Cardiac muscle cell (in vitro differentiated cells and primary cell): ENCODE data around the gene TRPC4AP. TPM values are rescaled to one million over a fixed set of nuclear protein-coding genes. Genes with fewer than 3 reads are reported as not detected.

Experiments used
- DNase-seq, 2 donors: peaks; one replicate each; pipeline versions ENCODE4 v3.0.0 to v3.0.0-alpha.2; 2010 to 2017; ENCODE audit warnings: low read depth in 1 of 2, low spot score in 1 of 2
- H3K27ac ChIP-seq: fragments of 200-600 bp; sonication (generic); 2 replicates; pipeline ENCODE4 v1.5.1; 2016
- H3K27me3 ChIP-seq: fragments of 200-600 bp; sonication (generic); 2 replicates; pipeline ENCODE4 v1.6.0; 2016; ENCODE audit warnings: control low read depth
- H3K36me3 ChIP-seq: fragments of 200-600 bp; sonication (generic); 2 replicates; pipeline ENCODE4 v1.5.1; 2016; ENCODE audit warnings: control low read depth
- H3K4me1 ChIP-seq: fragments of 200-600 bp; sonication (generic); 2 replicates; pipeline ENCODE4 v1.8.1; 2017; ENCODE audit warnings: low read depth, mild to moderate bottlenecking, mixed run types
- H3K4me3 ChIP-seq: fragments of 200-600 bp; sonication (generic); 2 replicates; pipeline ENCODE4 v1.5.1; 2016; ENCODE audit warnings: mild to moderate bottlenecking
- H3K9me3 ChIP-seq: fragments of 200-600 bp; sonication (generic); 2 replicates; pipeline ENCODE4 v1.5.1; 2017; ENCODE audit warnings: low read depth, mild to moderate bottlenecking, control low read depth
- polyA plus RNA-seq: library from polyadenylated mRNA; unstranded; fragments of >200 nt; fragmentation: Nextera tagmentation; extraction: Ambion mirVana; gene quantifications from 2 replicates; pipeline ENCODE4 v1.2.1, GENCODE V29; 2016
- total RNA-seq: library from RNA; depleted of rRNA; stranded (reverse); fragments of >200 nt; gene quantifications from 2 replicates; pipeline ENCODE4 v1.2.3, GENCODE V29; 2016
- TF ChIP-seq, protein P1 (sequence below): IDR thresholded peaks from 2 replicates; pipeline ENCODE4 v1.5.1; 2012; ENCODE audit warnings: low read depth, mild to moderate bottlenecking, low read length

Gene TRPC4AP
- total and polyA plus RNA-seq, 2 experiments from 2014 or later: 120 to 123 TPM

DNA sequence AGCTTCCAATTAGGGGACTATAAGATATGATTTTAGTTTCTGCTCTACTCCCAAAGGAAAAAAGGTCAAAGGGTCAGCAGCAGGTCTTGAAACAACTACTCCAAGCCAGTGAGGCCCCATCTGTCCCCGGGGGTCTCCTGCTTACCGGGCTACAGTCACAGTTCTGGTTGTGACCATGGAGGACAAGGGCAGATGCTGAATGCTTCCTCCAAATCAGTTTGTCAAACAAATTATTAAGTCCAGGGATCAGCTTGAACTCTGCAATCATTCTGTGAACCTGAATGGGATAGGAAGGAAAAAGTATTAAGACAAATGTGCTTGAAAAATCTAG, 76.8 kb downstream of the TRPC4AP start:
- H3K4me1 ChIP-seq: peaks cover 37% of the 10 kb centered on the region
- peaks cover 12% of the 10 kb centered on the region for H3K36me3 ChIP-seq
- DNase-seq: no peak
- no peak overlapping the region for H3K4me3 ChIP-seq
- TF ChIP-seq, protein P1, sequence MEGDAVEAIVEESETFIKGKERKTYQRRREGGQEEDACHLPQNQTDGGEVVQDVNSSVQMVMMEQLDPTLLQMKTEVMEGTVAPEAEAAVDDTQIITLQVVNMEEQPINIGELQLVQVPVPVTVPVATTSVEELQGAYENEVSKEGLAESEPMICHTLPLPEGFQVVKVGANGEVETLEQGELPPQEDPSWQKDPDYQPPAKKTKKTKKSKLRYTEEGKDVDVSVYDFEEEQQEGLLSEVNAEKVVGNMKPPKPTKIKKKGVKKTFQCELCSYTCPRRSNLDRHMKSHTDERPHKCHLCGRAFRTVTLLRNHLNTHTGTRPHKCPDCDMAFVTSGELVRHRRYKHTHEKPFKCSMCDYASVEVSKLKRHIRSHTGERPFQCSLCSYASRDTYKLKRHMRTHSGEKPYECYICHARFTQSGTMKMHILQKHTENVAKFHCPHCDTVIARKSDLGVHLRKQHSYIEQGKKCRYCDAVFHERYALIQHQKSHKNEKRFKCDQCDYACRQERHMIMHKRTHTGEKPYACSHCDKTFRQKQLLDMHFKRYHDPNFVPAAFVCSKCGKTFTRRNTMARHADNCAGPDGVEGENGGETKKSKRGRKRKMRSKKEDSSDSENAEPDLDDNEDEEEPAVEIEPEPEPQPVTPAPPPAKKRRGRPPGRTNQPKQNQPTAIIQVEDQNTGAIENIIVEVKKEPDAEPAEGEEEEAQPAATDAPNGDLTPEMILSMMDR: no peak
- no peaks in the 10 kb centered on the region for H3K9me3 ChIP-seq
- H3K27me3 ChIP-seq: no peaks in the 10 kb centered on the region
- H3K27ac ChIP-seq: peak overlapping the region; percentile 70

DNA sequence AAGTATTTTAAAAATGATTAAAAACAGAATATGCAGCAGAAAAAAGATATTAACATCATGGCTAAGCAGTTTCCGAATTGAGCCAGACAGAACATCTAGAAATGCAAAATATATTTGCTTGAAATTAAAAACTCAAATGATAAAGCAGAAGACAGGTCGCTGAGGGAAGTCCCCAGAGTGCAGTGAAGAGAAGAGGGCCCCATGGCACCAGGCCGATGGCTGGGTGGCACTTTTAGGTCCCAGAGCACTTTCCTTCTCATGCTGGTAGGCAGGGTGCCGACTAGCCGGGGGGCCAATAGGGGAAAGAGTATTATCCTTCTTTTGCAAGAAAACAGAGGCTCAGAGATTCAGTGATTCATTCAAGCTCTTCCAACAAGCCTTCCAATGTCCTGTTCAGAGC, 78.1 kb downstream of the TRPC4AP start:
- peak overlapping the region; percentile 49 for H3K27ac ChIP-seq
- H3K36me3 ChIP-seq: peaks cover 10% of the 10 kb centered on the region
- DNase-seq: no peak
- H3K9me3 ChIP-seq: no peaks in the 10 kb centered on the region
- H3K27me3 ChIP-seq: no peaks in the 10 kb centered on the region
- peaks cover 50% of the 10 kb centered on the region for H3K4me1 ChIP-seq
- TF ChIP-seq, protein P1: no peak
- H3K4me3 ChIP-seq: no peak overlapping the region

DNA sequence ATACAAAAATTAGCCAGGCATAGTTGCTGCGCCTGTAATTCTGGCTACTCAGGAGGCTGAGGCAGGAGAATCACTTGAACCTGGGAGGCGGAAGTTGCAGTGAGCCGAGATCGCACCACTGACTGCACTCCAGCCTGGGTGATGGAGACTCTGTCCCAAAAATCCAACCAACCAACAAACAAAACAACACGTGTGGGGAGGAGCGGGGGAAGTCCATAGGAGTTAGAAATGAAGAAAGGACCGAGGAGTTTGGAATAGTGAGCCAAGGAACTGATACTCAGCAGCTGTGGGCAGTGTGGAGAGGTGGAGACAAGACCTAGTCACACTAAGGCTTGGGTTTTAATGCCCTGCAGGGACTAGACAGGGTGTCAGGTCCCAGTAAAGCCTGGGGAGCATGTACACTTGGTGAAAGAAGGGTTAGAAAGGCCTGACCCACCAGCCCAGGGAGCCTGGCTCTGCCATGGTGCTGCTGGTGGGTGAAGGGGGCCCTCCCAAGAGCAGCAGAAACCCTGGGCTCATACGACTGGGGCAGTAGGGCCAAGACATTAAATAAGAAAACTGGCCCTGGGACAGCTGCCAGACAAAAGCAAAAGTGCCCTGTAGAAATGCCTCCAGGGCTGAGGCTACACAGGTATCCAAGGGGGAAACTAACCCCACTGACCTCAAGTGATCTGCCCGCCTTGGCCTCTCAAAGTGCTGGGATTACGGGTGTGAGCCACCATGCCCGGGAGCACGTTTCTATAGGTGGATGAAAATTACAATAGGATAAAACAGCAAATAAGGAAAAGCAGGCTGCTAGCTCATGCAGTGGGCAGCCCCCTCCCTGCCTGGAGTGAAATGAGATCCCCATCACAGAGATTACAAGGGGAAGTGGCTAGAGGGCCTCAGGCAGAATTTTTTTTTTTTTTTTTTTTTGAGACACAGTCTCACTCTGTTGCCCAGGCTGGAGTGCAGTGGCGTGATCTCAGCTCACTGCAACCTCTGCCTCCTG, 78.9 kb downstream of the TRPC4AP start:
- H3K27ac ChIP-seq: peak overlapping the region; percentile 89
- TF ChIP-seq, protein P1: no peak
- H3K27me3 ChIP-seq: no peaks in the 10 kb centered on the region
- H3K4me1 ChIP-seq: peaks cover 54% of the 10 kb centered on the region
- no peak for DNase-seq
- H3K4me3 ChIP-seq: no peak overlapping the region
- no peaks in the 10 kb centered on the region for H3K9me3 ChIP-seq
- peaks cover 10% of the 10 kb centered on the region for H3K36me3 ChIP-seq

DNA sequence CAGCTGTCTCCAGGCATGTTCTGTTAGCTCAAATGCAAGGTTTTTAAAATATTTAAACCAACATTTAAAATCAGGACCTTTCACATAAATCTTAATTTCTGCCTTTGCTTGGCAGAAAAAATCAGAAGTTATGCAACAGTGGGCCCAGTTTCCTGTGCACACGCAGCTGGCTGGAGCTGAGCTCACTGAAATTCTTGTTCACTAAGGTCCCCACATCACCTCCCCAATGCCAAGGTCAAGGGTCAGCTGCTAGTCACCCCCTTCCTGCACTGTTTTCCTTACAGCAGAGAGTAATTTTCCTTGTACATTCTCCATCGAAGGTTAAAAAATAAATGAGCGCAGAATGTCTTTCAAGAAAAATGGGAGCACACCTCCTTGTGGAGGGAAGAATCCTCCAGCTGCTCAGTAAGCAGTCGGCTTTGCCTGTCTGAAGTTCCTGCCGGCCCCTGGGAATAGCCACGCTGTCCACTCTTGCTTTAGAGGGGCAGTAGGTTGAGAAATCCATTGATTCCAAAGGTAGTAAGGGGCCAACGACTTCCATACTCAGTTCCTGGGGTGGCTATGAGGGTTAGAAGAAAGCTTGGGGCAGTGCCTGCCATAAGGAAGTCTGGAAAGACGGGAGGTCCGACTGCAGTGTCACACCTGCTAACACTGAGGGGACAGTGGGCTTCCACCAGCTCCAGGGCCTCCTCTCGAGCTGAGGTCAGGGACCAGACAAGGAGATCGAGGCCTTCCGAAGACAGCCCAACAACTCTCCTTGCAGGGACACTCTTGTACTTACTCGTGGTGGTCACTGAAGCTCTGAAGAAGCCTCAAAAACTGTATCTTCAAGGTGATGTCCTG, 80.2 kb downstream of the TRPC4AP start:
- H3K36me3 ChIP-seq: peaks cover 10% of the 10 kb centered on the region
- H3K9me3 ChIP-seq: no peaks in the 10 kb centered on the region
- H3K4me3 ChIP-seq: no peak overlapping the region
- peaks cover 60% of the 10 kb centered on the region for H3K4me1 ChIP-seq
- TF ChIP-seq, protein P1: no peak
- DNase-seq: peak in 1 of 2 donors; percentile 53
- H3K27ac ChIP-seq: peak overlapping the region; percentile 89
- no peaks in the 10 kb centered on the region for H3K27me3 ChIP-seq

DNA sequence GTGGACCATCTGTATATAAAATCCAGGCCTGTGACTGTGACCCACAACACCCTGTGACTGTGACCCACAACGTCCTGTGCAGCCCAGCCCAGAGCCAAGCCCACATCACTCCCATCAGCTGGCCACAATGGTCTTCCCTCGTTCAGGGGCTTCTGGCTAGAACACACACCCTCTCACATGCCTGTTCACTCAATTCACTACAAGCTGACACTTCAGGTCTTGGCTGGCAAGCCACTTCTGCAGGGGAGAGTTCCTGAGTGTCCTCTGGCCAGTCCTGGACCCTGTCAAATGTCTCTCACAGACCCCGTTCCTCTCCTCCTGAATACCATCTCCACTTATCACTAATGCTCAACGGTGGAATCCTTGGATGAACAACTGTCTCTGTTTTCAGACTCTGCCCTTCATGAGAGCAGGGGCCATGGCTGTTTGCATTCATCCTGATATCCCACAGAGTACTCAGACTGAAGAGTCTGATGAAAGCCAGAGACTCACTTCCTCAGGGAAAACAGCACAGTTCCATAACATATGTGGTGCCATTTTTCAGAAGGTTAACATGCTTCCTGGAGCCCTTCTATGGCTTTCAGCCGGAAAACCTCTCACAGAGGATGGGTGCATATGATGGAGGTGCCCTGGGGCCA, 80.9 kb downstream of the TRPC4AP start:
- peak in 1 of 2 donors; percentile 18 for DNase-seq
- H3K4me3 ChIP-seq: no peak overlapping the region
- no peaks in the 10 kb centered on the region for H3K9me3 ChIP-seq
- no peaks in the 10 kb centered on the region for H3K27me3 ChIP-seq
- peaks cover 10% of the 10 kb centered on the region for H3K36me3 ChIP-seq
- peak overlapping the region; percentile 89 for H3K27ac ChIP-seq
- H3K4me1 ChIP-seq: peaks cover 64% of the 10 kb centered on the region
- TF ChIP-seq, protein P1: no peak
